SK-N-DZ (cell line): Measurements from ENCODE around the gene NTN3.
"Not testable (repeated sequence)": the region's sequence is repeated elsewhere in the genome, so short reads cannot be mapped to it uniquely, and the experiment has no call there.

Experiments used
- DNase-seq: peaks from one replicate; pipeline ENCODE4 v3.0.0-alpha.2; 2015; ENCODE audit warnings: low spot score

The NTN3 gene

GRCh38 chr16:2478279-2478678 lies 7.2 kb downstream of the NTN3 start:
- DNase-seq = no peak

GRCh38 chr16:2479996-2480395 lies 8.9 kb downstream of the NTN3 start:
- DNase-seq = not testable (repeated sequence)

- DNase-seq = no peak
Observed at GRCh38 chr16:2480948-2481347, 9.9 kb downstream of the NTN3 start.

GRCh38 chr16:2481676-2482075 lies 10.6 kb downstream of the NTN3 start:
- no peak for DNase-seq

GRCh38 chr16:2482249-2482648 lies 11.2 kb downstream of the NTN3 start:
- DNase-seq = no peak

- DNase-seq = peak; percentile 64
Observed at GRCh38 chr16:2482708-2483534, 11.8 kb downstream of the NTN3 start.

- DNase-seq = no peak
Observed at GRCh38 chr16:2483939-2484897, 13.1 kb downstream of the NTN3 start.

- DNase-seq = no peak
Observed at GRCh38 chr16:2484898-2485508, 13.9 kb downstream of the NTN3 start.

GRCh38 chr16:2485811-2486507 lies 14.9 kb downstream of the NTN3 start:
- DNase-seq = no peak

GRCh38 chr16:2486645-2487516 lies 15.8 kb downstream of the NTN3 start:
- DNase-seq = no peak

- no peak for DNase-seq
Observed at GRCh38 chr16:2487517-2487842, 16.4 kb downstream of the NTN3 start.

GRCh38 chr16:2487903-2488531 lies 16.9 kb downstream of the NTN3 start:
- no peak for DNase-seq

- no peak for DNase-seq
Observed at GRCh38 chr16:2489581-2489980, 18.5 kb downstream of the NTN3 start.

- no peak for DNase-seq
Observed at GRCh38 chr16:2490190-2491105, 19.4 kb downstream of the NTN3 start.

GRCh38 chr16:2492292-2492691 lies 21.2 kb downstream of the NTN3 start:
- DNase-seq = no peak

GRCh38 chr16:2493605-2494004 lies 22.5 kb downstream of the NTN3 start:
- no peak for DNase-seq

GRCh38 chr16:2494616-2495015 lies 23.5 kb downstream of the NTN3 start:
- no peak for DNase-seq

GRCh38 chr16:2495041-2495440 lies 23.9 kb downstream of the NTN3 start:
- DNase-seq = no peak
